MM.1S (cell line): ENCODE measurements around the gene ULK1.

ENCODE experiments used
- DNase-seq: peaks from one replicate; pipeline ENCODE4 v3.0.0-alpha.2; 2015
- H2AFZ ChIP-seq: fragments of 300-600 bp; sonication (generic); 2 replicates; pipeline ENCODE4 v1.6.0; 2016; ENCODE audit warnings: antibody characterized with exemption, low read length
- H3F3A ChIP-seq: fragments of 300-600 bp; sonication (generic); 2 replicates; pipeline ENCODE4 v1.6.1; 2016; ENCODE audit warnings: mild to moderate bottlenecking, antibody characterized with exemption, low read length, moderate library complexity, mixed read lengths; ENCODE audit not compliant: insufficient read depth
- H3K27ac ChIP-seq: fragments of 300-600 bp; sonication (generic); 2 replicates; pipeline ENCODE4 v1.5.1; 2016; ENCODE audit warnings: mild to moderate bottlenecking, low read length
- H3K27me3 ChIP-seq: fragments of 300-600 bp; sonication (generic); replicated peaks from 2 replicates; pipeline ENCODE4 v1.6.0; 2016; ENCODE audit warnings: low read length; ENCODE audit not compliant: insufficient read depth
- H3K36me3 ChIP-seq: fragments of 300-600 bp; sonication (generic); replicated peaks from 2 replicates; pipeline ENCODE4 v1.6.1; 2016; ENCODE audit warnings: mild to moderate bottlenecking, low read length, mixed read lengths; ENCODE audit not compliant: insufficient read depth
- H3K4me1 ChIP-seq: fragments of 300-600 bp; sonication (generic); 2 replicates; pipeline ENCODE4 v1.6.1; 2016; ENCODE audit warnings: low read length, mixed read lengths
- H3K4me2 ChIP-seq: fragments of 300-600 bp; sonication (generic); 2 replicates; pipeline ENCODE4 v1.6.0; 2016; ENCODE audit warnings: low read depth, low read length
- H3K4me3 ChIP-seq: fragments of 300-600 bp; sonication (generic); 2 replicates; pipeline ENCODE4 v1.5.1; 2016; ENCODE audit warnings: low read length, mixed read lengths
- H3K79me2 ChIP-seq: fragments of 300-600 bp; sonication (generic); 2 replicates; pipeline ENCODE4 v1.6.1; 2016; ENCODE audit warnings: mixed run types, low read length, mixed read lengths
- H3K9ac ChIP-seq: fragments of 300-600 bp; sonication (generic); 2 replicates; pipeline ENCODE4 v1.6.1; 2016; ENCODE audit warnings: low read length, mixed read lengths
- H3K9me2 ChIP-seq: fragments of 300-600 bp; sonication (generic); replicated peaks from 2 replicates; pipeline ENCODE4 v1.6.1; 2016; ENCODE audit warnings: mild to moderate bottlenecking, low read length, mixed read lengths; ENCODE audit not compliant: insufficient read depth
- H3K9me3 ChIP-seq: fragments of 300-600 bp; sonication (generic); replicated peaks from 2 replicates; pipeline ENCODE4 v1.6.1; 2016; ENCODE audit warnings: mild to moderate bottlenecking, low read length, mixed read lengths; ENCODE audit not compliant: insufficient read depth
- H4K20me1 ChIP-seq: fragments of 300-600 bp; sonication (generic); 2 replicates; pipeline ENCODE4 v1.6.1; 2016; ENCODE audit warnings: mild to moderate bottlenecking, low read length, moderate library complexity, mixed read lengths; ENCODE audit not compliant: insufficient read depth
- EZH2 ChIP-seq: fragments of 300-600 bp; sonication (generic); optimal IDR thresholded peaks from 2 replicates; pipeline ENCODE3; 2017; ENCODE audit warnings: low read depth, mild to moderate bottlenecking, antibody characterized with exemption, low read length, mixed read lengths
- EZH2phosphoT487 ChIP-seq: fragments of 300-600 bp; sonication (generic); IDR thresholded peaks from 2 replicates; pipeline ENCODE4 v1.6.1; 2018; ENCODE audit warnings: antibody characterized with exemption, low read length
- TF ChIP-seq, protein P1 (sequence below): fragments of 300-600 bp; sonication (generic); IDR thresholded peaks from 2 replicates; pipeline ENCODE4 v1.5.1; 2016; ENCODE audit warnings: antibody characterized with exemption, low read length, mixed read lengths

Gene ULK1

DNA sequence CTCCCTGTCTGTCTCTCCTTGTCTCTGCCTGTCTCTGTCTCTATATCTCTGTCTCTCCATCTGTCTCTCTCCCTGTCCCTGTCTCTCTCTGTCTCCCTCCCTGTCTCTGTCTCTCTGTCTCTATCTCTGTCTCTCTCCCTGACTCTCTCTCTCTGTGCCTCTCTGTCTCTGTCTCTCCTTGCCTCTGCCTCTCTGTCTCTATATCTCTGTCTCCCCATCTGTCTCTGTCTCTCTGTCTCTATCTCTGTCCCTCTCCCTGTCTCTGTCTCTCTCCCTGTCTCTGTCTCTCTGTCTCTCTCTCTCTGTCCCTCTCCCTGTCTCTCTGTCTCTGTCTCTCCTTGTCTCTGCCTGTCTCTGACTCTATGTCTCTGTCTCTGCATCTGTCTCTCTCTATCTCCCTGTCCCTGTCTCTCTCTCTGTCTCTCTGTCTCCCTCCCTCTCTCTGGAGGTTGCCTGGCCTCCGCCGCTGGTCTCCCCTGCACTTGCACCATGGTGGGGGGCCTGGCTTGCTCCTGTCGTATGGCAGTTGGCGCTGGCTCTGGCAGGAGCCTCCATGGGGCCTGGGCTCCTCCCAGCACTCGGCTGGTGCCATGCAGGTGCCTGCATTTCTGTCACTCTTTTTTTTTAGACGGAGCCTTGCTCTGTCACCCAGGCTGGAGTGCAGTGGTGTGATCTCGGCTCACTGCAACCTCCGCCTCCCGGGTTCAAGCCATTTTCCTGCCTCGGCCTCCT, 37.9 kb upstream of the ULK1 start:
- Histone ChIP-seq H3K9ac (no peak overlapping the region), H3K79me2 (no peaks in the 10 kb centered on the region), H3K27ac (no peak overlapping the region), H3K36me3 (no peaks in the 10 kb centered on the region), H3K4me1 (no peaks in the 10 kb centered on the region), H3K9me3 (no peaks in the 10 kb centered on the region), H3K27me3 (peaks cover 23% of the 10 kb centered on the region), H3K9me2 (no peaks in the 10 kb centered on the region), H4K20me1 (no peaks in the 10 kb centered on the region), H3F3A (no peaks in the 10 kb centered on the region), H3K4me3 (no peak overlapping the region), H2AFZ (no peak overlapping the region), H3K4me2 (no peak overlapping the region)
- DNase-seq: no peak
- TF ChIP-seq, protein P1, sequence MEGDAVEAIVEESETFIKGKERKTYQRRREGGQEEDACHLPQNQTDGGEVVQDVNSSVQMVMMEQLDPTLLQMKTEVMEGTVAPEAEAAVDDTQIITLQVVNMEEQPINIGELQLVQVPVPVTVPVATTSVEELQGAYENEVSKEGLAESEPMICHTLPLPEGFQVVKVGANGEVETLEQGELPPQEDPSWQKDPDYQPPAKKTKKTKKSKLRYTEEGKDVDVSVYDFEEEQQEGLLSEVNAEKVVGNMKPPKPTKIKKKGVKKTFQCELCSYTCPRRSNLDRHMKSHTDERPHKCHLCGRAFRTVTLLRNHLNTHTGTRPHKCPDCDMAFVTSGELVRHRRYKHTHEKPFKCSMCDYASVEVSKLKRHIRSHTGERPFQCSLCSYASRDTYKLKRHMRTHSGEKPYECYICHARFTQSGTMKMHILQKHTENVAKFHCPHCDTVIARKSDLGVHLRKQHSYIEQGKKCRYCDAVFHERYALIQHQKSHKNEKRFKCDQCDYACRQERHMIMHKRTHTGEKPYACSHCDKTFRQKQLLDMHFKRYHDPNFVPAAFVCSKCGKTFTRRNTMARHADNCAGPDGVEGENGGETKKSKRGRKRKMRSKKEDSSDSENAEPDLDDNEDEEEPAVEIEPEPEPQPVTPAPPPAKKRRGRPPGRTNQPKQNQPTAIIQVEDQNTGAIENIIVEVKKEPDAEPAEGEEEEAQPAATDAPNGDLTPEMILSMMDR: no peak

DNA sequence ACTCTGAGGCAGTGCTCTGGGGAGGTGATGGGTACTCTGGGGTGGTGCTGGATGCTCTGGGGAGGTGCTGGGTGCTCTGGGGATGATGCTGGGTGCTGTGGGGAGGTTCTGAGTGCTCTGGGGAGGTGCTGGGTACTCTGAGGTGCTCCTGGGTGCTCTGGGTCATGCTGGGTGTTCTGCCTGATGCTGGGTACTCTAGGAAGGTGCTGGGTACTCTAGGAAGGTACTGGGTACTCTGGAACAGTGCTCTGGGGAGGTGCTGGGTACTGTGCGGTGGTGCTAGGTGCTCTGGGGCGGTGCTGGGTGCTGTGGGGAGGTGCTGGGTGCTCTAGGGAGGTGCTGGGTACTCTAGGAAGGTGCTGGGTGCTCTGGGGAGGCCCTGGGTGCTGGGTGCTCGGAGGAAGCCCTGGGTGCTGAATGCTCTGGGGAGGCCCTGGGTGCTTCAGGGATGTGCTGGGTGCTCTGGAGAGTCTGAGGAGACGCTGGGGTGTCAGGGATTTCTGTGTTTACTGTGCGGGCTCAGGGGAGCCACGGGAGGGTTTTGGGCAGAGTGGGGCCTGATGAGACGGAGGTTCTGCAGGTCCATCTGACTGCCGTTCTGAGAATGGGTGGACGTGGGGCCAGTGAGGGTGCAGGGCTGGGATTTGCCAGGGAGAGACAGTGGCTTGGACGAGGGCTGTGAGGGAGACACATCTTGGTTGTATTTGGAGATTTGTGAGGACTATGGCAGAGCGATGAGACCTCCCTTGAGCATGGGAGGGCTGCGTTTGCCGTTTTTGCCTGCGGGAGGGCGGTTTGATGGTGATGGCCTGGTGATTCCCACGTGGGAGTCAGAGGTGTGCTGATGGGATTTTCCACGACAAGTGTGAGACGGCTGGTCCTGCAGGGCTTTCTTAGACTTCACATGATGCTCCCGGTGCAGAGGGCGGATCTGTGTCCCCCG, 36.2 kb upstream of the ULK1 start:
- Histone ChIP-seq H2AFZ (no peak overlapping the region), H3K79me2 (no peaks in the 10 kb centered on the region), H3K4me2 (no peak overlapping the region), H3K9me2 (no peaks in the 10 kb centered on the region), H3K27ac (no peak overlapping the region), H3K4me1 (no peaks in the 10 kb centered on the region), H3F3A (no peaks in the 10 kb centered on the region), H3K36me3 (no peaks in the 10 kb centered on the region), H4K20me1 (no peaks in the 10 kb centered on the region), H3K9me3 (no peaks in the 10 kb centered on the region), H3K27me3 (peaks cover 12% of the 10 kb centered on the region; the same call in 1 of the 2 replicates), H3K4me3 (no peak overlapping the region), H3K9ac (no peak overlapping the region)
- TF ChIP-seq EZH2phosphoT487 (no peak), EZH2 (no peak)
- TF ChIP-seq, protein P1: no peak
- DNase-seq: no peak

DNA sequence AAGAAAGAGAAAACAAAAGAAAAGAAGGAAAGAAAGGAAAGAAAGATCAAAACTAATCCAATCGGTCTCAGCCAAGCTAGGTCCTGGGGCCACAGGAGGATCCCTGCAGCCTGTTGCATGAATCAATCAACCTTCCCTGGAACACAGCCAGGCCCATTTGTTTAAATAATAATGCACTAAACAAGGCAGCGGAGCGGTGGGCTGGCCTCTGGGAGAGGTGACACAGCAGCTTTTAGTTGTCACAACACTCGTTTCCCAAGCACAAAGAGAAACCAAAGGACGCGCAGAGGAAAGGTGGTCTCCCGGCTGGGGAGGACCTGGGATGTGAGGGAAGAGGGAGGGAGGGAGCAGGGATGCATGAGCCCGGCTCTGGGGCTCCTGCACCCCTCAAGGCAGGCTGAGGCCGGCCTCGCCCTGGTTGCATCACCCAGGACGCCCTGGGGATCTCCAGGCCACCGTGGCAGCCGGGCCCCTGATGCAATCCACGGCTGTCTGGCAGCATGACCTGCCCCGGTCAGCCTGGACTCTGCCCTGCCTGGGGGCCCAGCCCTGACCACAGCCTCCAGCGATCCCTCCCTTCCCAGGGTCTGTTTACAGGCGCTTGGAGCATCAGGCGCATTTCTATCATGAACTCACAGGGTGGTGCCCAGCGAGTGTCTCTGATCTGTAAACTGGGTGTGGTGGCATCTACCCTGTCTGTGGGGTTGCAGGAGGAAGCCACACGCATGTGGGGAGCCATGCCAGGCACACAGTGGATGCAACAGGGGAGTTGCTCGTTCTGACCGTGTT, 33.8 kb upstream of the ULK1 start:
- no peaks in the 10 kb centered on the region for H3F3A ChIP-seq
- H3K4me1 ChIP-seq: no peaks in the 10 kb centered on the region
- H3K36me3 ChIP-seq: no peaks in the 10 kb centered on the region
- H3K27ac ChIP-seq: no peak overlapping the region
- no peaks in the 10 kb centered on the region for H3K79me2 ChIP-seq
- H3K9ac ChIP-seq: no peak overlapping the region
- H4K20me1 ChIP-seq: no peaks in the 10 kb centered on the region
- H3K9me3 ChIP-seq: no peaks in the 10 kb centered on the region
- TF ChIP-seq EZH2phosphoT487 (no peak), EZH2 (no peak)
- TF ChIP-seq, protein P1: no peak
- peaks cover 2% of the 10 kb centered on the region; the same call in 1 of the 2 replicates for H3K27me3 ChIP-seq
- H2AFZ ChIP-seq: no peak overlapping the region
- no peak for DNase-seq
- no peaks in the 10 kb centered on the region for H3K9me2 ChIP-seq
- H3K4me3 ChIP-seq: no peak overlapping the region
- no peak overlapping the region for H3K4me2 ChIP-seq
